GM08714 (cell line): Measurements from ENCODE around the gene SNRPD2.

ENCODE experiments used
- H3K4me3 ChIP-seq: fragments of 200-500 bp; sonication (Bioruptor generic); 2 replicates; pipeline ENCODE4 v1.5.1; 2014; ENCODE audit warnings: mild to moderate bottlenecking, low read length, inconsistent platforms
- ZNF274 ChIP-seq: IDR thresholded peaks from 2 replicates; pipeline ENCODE4 v1.6.1; 2012; ENCODE audit warnings: mild to moderate bottlenecking, low read depth, low read length

SNRPD2 gene

DNA sequence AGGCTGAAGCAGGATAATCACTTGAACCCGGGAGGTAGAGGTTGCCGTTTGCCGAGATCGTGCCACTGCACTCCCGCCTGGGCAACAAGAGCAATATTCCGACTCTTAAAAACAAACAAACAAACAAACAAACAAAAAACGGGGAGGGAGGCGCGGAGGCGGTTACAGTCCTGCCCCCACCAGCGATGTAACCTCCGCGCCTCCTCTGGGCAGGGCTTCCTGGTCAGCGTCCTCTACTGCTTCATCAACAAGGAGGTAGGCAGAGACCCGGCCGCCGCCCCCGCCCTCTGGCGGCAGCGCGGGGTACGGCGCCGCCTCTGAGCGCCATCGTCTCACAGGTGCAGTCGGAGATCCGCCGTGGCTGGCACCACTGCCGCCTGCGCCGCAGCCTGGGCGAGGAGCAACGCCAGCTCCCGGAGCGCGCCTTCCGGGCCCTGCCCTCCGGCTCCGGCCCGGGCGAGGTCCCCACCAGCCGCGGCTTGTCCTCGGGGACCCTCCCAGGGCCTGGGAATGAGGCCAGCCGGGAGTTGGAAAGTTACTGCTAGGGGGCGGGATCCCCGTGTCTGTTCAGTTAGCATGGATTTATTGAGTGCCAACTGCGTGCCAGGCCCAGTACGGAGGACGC is 10.2 kb downstream of the SNRPD2 start:
- no peak overlapping the region; the same call in 1 of the 2 replicates for H3K4me3 ChIP-seq
- TF ChIP-seq ZNF274: no peak

DNA sequence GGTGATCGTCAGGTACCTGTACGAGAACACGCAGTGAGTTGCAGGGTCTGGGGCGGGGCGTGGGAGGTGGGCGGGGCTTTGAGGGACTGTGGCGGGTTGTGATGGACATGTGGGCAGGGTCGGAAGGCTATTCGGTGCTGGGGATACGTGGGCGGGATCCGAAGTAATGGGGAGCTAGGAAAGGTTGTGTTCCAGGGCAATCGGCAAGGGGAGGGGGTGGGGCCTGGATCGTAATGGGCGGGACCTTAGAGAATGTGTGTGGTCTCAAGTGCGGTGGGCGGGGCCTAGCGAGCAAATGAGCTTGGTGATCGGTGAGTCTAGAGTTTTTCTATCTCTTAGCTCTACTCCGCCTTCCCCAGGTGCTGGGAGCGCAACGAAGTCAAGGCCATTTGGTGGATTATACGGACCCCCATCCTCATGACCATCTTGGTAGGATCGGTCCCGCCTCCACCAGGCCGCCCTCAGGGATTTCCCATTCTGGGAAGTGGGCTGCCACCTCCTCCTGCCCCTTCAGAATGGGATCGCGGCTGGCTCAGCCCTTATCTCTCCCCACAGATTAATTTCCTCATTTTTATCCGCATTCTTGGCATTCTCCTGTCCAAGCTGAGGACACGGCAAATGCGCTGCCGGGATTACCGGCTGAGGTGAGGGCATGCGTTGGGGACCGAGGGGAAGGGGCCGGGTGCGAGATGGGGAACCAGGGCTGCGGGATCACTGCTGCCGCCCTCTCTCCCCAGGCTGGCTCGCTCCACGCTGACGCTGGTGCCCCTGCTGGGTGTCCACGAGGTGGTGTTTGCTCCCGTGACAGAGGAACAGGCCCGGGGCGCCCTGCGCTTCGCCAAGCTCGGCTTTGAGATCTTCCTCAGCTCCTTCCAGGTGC is 14.2 kb downstream of the SNRPD2 start:
- TF ChIP-seq ZNF274: no peak
- H3K4me3 ChIP-seq: peak overlapping the region; percentile 33; the same call in 1 of the 2 replicates

DNA sequence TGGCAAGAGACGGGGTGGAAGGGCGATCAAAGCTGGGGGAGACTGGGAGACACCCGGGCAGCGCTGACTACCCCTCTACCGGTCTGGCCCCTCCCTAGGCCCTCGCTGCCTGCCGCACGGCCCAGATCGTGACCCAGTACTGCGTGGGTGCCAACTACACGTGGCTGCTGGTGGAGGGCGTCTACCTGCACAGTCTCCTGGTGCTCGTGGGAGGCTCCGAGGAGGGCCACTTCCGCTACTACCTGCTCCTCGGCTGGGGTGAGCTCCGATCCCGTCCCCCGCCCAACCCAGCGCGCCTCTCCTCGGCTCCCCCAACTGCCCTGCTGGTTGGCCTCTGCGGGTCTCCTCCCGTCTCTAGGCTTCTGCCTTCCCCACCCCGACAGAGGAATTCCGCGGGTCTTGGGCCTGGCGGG is 14.9 kb downstream of the SNRPD2 start:
- peak overlapping the region; percentile 23; the same call in 1 of the 2 replicates for H3K4me3 ChIP-seq
- TF ChIP-seq ZNF274: no peak

DNA sequence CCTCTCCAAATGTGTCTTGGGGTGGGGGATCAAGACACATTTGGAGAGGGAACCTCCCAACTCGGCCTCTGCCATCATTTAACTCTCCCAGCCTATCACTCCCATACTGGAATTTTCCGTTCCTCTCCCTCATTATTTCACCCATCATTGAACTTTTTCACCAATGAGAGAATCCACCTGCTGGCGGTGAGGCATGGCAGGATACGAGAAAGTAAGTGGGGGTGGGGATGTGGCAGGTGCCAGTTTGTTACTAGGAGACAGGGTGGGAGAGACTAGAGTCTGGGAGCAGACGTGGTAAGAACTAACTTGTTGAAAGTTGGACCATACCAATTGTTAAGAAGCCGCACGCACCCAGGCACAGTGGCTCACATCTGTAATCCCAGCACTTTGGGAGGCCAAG is 16.8 kb downstream of the SNRPD2 start:
- no peak for TF ChIP-seq ZNF274
- H3K4me3 ChIP-seq: no peak overlapping the region

DNA sequence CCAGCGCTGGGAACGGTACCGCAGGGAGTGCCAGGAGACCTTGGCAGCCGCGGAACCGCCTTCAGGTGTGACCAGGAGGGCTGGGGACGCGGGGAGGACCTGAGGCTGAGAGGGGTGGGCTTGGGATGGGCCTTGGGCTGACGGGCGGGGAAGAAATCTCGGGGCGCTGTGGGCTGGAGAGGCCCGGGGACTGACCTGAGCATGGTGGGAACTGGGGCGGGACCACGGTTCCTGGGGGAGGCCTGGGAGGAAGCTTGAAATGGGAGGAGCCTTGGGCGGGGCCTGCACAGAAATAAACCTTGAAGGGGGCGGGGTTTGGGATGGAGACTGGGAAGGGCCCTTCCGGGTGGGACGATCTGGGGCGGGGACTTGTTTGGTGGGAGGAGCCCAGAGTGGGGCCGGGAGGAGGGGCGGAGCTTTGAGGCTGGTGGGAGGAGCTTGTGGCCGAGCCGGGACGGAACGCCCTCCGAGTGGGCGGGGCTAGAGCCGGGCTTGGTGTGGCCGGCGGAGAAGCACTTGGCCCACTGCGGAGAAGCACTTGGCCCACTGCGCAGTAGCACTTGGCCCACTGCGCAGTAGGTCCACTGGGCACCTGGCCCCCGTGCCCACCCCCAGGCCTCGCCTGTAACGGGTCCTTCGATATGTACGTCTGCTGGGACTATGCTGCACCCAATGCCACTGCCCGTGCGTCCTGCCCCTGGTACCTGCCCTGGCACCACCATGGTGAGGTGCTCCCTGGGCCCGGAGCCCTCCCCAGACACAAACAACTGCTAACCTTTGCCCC is 20.9 kb downstream of the SNRPD2 start:
- H3K4me3 ChIP-seq: peak overlapping the region; percentile 85; the same call in 1 of the 2 replicates
- TF ChIP-seq ZNF274: no peak

DNA sequence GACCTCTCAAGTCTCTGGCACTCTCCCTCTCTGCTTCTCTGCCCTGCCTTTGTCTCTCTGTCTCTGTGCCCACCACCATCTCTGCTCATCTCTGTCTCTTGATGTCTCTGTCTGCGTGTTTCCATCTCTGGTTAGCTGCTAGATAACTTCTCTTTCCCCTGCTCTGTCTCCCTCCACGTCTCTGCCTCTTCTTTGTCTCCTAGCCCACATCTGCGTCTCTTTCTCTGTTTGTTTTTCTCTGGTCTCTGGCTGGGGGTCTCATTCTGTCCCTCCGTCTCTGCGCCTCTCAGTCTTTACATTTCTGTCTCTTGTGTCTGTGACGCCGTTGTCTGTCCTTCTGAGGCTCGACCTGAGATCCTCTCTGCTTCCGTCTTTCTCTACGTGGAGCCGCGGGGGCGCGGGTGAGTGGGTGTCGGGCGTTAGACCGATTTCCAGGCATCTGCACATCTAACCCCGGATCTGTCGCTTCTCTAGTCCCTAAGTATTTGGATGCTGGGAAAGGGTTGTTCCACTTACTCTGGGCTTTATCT is 23.3 kb downstream of the SNRPD2 start:
- peak overlapping the region; percentile 85 for H3K4me3 ChIP-seq
- TF ChIP-seq ZNF274: no peak

DNA sequence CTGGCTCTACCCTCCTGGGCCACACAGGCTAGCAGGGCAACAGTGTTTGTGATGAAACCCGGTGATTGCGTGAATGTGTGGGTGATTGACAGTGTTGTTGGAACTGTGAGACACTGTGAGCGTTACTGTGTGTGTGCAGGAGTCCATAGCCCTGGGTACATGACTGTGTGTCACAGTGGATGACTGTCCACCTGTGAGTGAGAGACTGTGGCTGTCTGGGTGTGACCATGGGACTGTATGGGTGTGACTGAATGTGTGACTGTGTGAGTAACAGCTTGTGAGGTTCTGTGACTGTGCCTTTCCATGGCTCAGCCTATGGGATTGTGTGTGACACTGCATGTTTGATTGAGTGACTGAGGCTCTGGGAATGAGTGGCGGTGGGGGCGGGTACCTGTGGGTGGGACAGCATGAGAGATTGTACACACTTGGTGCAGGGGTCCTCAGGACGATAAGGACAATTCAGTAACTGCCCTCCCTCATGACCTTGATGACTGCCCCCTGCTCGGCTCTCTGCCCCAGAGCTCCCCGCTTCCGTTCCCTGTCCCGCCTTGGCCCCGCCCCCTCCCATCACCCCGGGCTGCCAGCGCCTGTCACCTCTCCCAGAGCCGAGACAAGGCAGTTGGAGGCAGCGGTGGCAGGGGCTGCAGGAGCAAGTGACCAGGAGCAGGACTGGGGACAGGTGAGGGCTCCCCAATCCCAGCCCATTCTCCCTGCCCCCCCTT is 24.0 kb downstream of the SNRPD2 start, which contains the start of gene GIPR:
GIPR (plus strand) TSS at position 602 of the 722 bp plus-strand sequence. CDS start 1,300 bp downstream, outside the sequence.
- no peak for TF ChIP-seq ZNF274
- H3K4me3 ChIP-seq: peak within 1 kb of the TSS; percentile 85

DNA sequence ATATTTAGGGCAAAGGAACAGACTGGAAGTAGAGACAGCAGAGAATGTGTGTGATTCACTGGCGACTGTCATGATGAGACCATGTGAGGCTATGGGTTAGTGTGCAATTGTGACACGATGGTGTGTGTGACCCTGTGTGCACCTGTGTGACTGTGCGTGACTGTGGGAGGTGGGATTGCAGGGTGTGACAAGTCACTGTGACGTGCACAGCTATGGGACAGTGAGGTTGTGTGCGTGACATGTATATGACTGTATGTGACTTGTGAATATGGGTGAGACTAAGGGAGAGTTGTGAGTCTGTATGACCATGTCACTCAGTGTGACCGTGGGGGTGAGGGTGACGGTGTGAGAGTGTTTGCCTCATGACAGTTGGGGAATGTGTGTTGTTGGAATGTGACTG is 27.2 kb downstream of the SNRPD2 start:
- no peak for TF ChIP-seq ZNF274
- no peak overlapping the region for H3K4me3 ChIP-seq

DNA sequence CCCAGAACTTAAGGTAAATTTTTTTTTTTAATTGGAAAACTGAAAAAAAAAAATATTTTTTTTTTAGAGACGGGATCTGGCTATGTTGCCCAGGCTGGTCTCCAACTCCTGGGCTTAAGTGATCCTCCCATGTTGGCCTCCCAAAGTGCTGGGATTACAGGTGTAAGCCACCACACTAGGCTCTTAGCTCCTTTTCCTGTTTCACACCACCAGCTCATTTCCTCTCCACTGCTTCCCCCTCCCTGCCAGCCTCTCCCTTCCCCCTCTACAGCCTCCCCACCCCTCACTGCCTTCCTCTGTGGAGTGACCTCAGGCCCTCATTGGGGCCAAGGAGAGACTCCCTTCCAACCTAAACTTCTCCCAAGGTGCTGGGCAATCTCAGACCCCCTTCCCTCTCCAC is 28.0 kb downstream of the SNRPD2 start:
- no peak overlapping the region for H3K4me3 ChIP-seq
- no peak for TF ChIP-seq ZNF274

DNA sequence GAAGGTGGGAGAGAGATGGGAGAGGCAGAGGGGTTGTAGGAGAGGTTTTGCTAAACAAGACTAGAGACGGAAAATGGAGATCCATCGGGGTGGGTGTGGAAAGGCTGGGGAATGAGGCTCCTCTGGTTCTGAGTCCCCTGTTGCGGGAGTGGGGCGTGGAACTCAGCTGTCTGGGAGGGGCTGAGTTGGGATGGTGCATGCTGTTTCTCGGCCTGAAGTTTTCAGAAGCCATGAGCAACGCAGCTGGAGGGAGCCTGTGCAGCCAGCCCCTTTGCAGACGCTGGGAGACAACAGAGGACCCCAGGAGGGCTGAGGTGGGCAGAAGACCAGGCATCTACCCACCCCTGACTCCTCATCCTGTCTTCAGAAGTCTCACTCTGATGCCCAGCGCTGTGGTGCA is 31.1 kb downstream of the SNRPD2 start:
- no peak overlapping the region for H3K4me3 ChIP-seq
- TF ChIP-seq ZNF274: no peak

DNA sequence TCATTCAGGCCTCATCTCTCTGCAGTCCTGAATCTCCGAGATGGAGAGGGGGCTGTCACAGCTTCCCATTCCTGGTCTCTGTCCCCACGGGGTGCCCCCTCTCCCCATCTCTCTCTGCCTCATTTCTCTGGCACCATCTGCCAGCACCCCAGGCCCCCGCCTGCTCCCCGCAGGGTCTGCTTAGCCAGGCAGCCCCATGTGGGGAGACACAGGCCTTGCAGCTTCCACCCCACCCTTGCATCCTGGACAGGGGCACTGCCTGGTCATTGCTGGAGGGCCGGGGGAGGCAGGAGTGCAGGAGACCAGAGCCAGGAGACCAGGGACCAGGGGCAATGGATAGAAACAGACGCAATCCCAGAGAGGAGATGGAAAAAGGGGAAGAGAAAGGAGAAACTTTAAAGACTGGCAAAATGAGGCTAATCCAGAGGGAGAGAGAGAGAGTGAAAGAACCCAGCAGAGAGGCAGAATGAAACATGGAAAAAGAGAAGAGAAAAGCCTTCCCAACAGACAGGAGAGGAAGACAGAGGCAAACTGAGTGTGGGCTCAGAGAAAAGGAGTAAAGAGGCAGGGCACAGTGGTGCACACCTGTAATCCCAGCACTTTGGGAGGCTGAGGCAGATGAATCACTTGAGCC is 32.5 kb downstream of the SNRPD2 start:
- no peak overlapping the region for H3K4me3 ChIP-seq
- TF ChIP-seq ZNF274: no peak

DNA sequence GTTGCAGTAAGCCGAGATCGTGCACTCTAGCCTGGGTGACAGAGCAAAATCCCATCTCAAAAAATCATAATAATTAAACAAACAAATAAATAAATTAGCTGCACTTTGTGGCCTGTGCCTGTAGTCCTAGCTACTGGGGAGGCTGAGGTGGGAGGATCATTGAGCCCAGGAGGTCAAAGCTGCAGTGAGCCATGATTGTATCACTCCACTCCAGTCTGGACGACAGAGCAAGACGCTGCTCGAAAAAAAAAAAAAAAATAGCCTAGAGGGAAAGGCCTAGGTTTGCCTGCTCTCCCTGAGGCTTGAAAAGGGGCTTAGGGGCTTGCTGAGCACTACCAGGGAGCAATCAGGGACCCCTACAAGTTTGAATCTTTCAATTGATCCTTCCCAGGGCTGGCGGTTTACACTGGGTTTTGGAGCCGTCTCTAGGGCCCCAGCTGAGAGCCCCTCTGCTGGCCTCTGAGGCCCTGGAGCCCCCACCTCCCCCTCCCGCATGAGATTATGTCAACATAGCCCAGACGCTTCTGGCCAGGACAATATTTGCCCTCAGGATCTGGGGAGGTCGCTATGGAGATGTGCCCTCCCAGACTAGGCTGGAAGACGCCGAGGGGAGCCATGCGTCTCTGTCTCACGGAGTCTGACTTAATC is 34.1 kb downstream of the SNRPD2 start:
- TF ChIP-seq ZNF274: no peak
- H3K4me3 ChIP-seq: no peak overlapping the region
